IPS-NIHi7 (cell line): ENCODE measurements around the gene MARS1.

Source experiments
- DNase-seq: peaks from one replicate; pipeline ENCODE4 v3.0.0; 2012; ENCODE audit warnings: mixed read lengths; ENCODE audit errors: extremely low spot score

MARS1 gene

DNA sequence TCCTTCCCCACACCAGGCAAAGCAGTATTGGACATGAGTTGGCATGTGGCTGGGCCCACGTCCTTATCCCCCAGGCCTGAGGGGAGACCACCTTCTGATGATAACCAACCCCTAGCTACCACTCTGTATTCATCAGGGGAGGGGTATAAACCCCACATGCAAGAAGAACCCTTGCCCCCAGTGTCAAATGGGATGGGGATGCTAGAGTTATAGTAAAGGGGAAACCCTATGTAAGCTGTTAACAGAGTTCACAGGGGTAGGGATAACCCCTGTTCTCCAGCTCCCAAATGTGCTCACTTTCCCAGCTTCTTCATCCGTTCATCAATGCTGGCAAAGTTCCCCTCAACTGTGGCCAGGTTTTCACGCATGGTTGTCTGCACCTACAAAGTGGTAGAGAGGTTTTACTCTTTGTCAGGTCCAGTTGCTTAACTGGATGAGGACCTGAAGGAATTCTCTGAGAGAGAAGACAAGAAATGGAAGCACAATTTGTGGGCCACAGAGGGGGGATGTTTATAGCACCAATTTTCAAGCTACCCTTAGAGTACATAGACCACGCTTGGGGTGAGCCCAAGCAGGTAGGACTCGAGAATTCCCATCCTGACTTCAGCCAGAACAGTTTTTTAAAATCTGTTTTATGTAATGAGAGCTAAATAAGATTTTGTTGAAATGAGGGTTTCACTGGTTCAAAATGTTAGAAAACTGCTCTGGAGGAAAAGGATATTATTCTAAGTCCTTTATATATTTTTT, 42.7 kb downstream of the MARS1 start:
- no peak for DNase-seq

DNA sequence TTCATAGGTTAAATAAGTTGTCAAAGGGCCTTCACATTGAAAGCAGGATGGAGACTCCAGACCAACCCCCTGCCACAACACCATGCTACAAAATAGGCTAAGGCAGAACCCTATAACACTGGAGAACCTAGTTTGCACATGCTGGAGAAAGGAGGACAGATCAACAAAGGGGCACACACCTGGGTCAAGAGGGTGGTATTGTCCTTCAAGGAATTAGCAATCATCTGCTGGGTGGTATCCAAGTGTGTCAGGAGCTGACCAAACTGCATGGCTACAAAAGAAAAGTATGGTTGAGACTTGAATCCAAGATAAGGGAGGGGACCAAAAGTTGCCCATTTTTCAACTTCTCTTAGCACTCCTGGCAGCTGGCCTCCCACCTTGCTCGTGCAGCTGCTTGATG, 44.0 kb downstream of the MARS1 start:
- no peak for DNase-seq

DNA sequence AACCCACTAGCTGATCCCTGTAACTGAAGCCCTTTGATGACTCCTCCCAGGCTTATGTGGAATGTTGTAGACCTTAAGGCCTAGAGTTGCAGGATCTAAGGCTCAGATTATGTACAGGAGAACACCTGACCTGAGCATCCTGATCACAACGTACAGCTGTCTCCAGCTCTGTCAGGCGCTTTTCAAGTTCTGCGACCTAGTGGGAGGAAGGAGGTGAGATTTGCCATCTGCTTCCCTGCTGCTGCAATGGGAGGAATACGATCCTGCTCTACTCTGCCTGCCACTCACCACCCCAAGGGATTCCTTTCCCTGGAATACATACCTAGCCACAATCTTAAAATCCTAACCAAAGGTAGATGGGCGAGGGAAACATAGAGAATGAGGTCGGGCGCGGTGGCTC, 45.2 kb downstream of the MARS1 start:
- DNase-seq, result no peak

DNA sequence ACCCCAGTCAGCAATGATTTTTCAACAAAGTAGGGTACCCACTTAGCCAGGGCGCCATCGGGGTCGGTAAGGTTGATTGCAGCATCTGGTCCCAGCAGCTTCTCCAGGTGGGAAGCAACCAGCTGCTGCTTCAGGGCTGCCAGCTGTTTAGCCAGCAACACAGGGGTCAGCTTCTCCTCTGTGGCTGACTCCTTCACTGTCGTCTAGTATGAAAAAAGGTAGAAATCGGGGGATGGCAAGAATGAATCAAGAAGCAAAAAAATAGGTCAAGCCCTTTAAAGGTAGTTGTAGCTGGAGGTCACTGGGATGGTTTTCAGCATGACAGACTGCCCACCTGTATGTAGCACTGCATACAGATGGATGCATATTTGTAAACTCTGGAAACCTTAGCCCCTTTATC, 46.4 kb downstream of the MARS1 start:
- DNase-seq, result no peak

DNA sequence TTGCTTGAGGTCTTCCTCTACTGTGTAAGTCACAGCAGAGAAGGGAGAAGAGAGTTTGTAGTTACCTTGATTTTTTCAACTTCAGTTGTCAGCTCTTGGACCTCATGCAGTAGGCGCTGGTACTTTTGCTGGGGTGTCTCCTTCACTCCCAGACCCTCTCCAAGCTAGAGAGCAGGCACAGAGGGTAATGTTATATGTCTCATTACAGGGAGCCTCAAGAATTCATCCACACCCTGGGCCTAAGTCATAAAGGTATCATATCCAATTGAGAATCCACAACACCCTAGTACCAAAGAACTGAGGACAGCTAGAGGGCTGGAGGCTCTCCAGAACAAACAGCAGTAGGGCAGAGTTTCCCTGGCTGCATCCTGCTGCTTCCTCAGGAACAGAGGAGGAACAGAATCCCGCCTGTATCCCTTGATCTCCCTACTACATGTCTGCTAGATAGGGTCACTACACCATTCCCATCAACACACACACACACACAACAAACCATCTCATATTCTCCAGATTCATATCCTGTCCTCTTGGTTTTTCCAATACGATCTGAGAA, 47.2 kb downstream of the MARS1 start:
- DNase-seq, result no peak

DNA sequence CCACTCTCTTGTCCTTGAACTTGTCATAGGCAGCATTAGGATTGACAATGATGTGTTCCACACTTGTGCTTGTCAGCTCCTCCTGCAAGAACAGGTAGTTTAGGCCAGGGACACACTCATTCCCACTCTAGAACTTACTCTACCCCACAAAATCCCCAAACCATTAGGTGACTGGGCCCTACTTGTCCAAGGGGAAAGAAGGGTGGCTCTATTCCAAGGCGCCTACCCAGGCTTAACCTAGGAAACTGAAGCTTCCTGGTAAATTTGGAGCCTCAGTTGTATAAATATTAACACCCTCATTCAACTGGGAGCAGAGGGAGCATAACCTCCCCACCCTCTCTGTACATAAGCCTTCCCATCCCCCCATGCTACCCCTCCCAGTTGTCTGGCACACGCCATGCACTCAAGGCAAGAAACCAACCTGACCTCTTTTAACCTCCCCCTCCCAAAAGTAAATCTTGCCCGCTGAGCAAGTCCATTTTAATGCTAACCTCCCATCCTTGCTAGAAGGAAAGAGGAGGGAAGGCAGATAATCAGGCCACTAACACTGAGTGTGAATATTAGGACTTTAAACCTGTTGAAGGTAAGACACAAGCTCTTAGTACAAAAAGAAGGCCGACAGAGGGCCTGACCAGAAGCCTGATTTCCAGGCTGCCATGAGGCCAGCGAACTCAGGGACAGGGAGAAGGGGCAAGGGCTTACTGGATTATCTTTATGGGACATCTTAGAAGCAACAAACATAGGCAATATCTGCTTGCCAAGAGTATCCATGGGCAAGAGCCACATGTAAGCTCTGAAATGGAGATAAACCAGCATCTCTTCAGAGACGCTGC, 48.1 kb downstream of the MARS1 start:
- DNase-seq, result no peak

DNA sequence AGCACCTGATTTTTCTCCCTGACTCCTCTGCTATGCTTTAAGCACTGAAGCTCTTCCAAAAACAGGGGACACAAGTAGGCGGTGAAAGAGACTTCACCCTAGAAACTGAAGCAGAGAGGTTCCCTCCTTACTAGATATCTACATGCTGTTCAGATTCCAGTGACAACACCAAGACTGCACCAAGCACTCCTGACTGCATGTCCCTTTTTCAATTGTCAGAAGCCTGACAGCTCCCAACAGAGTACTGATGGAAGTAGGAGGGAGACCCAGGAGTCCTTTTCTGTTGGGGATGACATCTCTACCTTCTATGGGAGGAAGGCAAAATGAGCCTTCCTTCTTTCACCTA, 48.7 kb downstream of the MARS1 start:
- no peak for DNase-seq

DNA sequence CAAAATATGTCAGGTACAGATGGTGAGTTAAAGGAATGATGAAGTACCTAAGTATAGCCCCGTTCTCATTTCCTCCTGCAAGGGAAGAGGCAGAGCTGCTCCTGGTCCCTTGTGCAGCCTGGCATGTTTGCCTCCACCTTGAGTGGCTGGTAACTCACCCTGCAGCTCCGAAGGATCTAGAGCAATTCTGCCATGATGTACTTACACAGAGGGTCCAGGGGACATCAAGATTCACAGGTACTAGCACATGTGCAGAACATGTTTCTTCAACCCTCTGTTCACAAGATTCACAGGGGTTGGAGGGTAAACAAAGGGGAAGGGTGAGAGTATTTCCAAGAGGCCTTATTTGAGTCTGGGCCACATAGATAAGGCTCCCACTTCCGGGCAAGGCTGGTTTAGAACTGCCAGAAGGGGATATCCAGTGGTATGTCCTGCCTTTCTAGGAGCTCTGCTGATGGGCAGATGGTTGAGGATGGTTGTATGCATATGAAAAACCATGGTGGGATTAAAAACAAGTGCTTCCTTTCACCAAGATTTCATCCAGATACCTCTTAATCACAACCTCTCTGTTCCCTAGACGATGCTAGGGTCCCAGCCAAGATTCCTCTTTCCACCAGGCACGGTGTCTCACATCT, 51.4 kb downstream of the MARS1 start:
- no peak for DNase-seq

DNA sequence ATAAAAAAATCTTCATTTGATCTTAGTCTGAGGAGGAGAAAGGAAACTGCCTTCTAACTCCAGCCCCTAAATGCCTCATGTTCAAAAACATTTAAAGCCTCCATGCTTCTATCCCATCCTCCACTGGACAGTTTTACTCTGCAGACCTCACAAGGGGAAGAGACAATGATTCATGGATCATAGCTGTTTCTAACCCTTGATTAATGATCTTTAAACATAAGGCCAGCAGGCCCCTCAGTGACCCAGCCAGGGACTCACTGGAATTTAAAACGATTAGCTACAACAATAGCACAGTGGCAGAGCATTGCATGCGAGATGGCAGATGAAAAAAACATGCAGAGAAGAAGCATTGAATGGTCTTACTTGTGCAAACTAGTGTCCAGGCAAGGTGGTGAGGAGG, 53.1 kb downstream of the MARS1 start:
- no peak for DNase-seq

DNA sequence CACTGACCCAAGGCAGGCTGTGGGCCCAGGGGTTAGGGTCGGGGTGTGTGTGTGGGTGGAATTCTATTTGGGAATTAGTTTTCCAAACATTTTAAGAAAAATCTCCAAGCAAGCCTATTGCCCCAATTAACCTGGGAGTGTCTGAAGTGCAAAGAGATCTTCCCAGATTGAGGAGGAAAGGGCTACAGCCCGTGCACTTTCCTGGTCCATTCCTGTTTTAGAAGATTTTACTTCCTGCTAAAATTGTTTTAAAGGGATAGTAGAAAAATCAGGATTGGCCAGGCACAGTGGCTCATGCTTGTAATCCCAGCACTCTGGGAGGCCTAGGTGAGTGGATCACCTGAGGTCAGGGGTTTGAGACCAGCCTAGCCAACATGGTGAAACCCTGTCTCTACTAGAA, 53.8 kb downstream of the MARS1 start:
- DNase-seq, result no peak

DNA sequence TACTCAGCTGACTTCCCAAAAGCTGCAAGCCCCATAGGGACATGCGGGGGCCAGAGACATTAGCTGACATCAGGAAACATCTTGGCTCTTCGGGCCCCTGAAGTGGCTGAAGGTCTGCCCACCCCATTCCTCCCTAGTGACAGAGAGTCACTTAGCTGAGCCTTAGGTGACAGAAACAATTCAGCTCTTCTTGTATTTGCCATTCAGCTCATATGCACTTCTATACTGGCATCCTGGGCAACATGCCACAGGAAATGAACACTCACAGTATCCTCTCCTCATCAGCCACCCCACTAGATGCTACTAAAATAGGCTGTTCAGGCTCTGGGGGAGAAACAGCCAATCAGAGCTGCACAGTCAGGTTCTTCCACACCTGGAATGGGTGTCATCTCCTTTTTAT, 55.7 kb downstream of the MARS1 start:
- no peak for DNase-seq

DNA sequence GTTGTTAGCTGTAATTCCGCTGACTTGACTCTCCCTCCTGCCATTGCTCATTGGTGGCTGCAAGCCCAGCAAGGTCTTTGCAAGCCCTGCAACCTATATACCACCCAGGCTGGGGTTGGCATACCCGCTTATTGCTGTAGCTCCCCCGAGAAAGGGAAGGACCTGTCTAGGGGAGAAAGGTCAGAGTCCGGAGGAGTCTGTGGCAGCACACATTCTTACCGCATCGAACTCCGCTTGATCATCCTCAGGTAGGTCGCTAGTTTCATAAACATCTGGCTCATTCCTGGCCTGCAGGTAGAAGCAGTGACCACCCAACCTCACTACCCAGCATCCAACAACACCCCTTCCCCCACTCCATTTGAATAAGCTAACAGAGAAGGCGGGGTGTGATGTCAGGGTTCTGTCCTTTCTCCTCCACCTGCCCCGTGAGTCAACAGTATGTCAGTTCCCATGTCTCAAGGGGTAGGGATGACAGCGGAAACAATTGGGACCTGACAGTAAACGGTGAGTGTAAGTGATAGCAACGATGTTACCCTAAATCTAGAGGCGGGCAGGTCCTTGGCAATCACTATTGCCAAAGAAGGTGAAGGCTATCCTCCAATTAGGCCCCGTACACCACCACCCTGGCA, 58.1 kb downstream of the MARS1 start:
- no peak for DNase-seq

DNA sequence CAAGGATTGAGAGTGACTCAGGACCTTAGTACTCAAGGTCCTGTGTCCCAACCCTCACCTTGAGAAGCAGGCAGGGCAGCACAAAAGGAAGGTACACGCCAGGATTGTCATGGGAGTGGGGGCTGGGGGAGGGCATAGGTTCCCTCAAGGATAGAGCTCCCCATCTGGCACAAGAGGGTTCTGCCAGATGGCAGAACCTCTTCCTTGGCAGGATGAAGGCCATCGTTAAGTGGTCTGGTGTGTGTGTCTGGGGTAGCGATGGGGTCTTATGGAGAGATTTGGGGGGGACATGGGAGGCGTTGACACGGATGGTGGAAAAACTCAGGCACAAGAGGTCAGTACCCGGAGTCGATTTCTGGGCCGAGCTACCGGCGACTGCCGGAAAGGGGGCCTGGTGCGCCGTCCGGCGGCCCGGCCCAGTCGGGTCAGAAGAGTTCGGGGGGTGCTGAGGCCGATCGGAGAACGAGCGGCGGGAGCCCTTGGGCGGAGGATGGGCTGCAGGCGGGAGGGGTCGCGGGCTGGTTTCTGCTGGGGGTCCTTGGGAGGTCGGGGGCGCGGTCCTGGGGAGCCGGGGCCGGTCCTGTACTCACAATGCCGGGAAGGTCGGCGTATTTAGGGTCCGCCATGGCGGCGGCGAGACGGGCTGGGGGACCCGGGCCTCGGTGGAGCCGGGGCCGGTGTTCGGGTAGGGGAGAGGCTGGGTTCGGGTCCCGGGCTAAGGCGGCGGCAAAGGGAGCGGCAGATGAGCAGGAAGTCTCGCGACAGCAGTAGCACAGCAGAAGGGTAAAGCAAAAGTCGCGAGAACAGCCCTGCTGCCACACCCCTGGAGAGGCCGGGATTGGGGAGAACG, 58.8 kb downstream of the MARS1 start, which contains the start of gene DCTN2:
DCTN2 (minus strand) TSS at position 755 of the 850 bp plus-strand sequence; CDS start at position 626, 129 bp downstream.
- peak; percentile 98 for DNase-seq

DNA sequence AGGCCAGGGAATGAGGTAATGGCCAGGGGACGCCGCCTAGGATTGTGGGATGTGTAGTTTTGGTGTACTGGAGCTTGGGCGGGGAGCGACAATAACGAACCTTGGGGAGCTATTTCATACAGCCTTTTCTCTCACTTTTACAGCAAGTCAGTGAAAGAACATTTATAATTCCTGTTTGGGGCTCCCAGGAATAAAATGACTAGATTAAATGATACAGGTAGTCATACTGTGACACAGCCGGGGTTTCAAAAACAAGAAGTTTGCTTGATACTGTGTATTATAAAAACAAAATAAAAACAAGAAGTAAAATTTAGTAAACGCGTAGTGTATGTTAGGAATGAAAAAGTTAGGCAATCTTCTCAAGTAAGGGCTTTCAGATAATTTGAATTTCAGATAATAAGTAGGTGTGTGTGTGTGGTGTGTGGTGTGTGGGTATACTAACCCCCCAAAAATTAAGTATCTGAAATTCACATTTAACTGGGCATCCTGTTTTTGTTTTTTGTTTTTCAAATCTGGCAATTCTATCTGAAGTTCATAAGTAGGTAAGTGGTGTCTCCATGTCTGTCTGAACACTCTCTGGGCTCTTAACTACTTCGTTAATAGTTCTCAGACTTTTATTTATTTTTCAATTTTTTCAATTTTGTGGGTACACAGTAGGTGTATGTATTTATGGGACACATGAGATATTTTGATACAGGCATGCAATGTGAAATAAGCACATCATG, 59.6 kb downstream of the MARS1 start:
- no peak for DNase-seq

DNA sequence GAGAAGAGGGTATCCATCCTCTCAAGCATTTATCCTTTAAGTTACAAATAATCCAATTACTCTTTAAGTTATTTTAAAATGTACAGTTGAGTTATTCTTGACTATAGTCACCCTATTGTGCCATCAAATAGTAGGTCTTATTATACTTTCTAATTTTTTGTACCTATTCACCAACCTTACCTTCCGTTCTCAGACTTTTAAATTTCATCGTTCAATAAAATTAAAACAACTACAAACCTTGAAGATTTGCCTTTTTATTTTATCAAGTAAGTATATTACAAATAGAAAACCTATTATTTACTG, 60.1 kb downstream of the MARS1 start:
- no peak for DNase-seq

DNA sequence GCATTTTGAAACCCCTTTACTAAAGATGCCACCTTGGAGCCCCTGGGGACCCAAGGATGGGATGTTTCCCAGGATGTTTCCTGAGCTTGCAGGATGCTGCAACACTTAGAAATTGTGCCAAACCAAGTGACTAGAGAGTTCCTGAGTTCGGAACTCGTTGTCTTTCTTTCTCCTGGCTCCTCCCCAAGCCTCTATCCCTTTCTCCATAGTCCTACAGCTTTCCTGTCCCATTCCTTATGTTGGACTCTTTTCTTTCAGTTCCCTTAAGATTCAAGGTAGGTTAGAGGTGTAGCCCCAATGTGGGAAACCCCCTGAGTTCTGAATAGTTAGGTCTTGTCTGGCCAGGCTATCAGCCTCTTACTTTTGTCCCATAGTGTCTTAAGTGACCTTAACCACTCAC, 60.6 kb downstream of the MARS1 start:
- no peak for DNase-seq

DNA sequence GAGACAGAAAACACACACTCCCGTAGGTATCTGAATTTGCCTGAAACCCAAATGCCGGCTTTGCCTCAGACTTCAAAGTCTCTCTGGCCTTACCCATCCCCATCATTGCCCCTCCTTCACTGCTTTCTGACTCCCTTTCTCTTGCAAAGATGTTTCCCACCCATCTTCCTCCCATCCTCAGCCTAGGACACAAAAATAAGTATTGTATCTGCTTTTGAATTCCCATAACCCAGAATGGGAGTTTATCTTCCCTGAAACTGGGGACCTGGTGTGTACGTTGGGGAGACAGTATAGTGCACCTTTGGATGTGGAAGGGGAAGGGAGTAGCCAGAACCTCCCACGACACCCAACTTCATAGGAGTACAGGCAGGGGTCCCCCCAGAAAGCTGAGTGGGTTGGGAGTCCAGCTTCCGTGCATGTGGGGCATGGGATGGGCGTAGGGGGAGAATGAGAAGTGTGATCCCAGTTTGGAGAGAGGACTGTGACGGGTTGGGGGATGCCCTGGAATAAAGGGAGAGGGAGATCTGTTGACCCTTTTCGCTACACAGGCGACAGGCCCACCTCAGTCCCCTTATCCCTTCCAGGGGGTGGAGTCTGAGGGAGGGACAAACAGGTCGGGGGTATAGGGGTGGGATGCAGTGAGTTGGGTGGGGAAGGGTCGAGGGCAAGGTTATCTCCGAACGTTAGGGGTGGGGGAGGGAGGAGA, 61.5 kb downstream of the MARS1 start:
- DNase-seq, result no peak

DNA sequence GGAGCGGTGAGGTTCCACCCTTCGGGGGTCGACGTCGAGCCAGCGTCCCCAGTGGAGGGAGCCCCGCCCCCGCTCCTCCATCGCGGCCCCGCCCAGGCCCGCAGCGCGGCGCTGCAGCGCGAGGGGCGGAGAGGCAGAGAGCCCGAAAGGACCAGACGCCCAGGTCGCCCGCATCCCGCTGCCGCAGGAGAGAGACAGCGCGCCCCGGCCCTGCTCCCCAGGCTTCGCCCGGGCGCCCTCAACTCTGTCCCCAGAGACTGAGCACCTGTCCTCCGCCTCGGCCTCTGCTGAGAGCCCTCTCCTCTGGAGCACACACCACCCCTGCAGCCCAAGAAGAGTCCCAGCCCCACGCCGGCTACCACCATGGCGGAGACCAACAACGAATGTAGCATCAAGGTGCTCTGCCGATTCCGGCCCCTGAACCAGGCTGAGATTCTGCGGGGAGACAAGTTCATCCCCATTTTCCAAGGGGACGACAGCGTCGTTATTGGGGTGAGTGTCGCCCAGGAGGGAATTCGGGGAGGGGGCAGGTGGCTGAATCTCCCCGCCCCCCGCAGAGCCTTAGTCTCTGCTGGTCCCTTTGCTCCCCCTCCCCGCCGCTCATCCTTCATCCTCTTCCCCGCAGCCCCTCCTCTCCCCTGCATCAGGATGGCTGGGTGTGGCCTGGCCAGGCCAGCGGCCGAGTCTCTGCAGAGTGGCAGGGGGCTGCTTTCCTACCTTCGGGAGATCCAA, 62.2 kb downstream of the MARS1 start, which contains the start of gene KIF5A:
KIF5A (plus strand) TSS at position 136 of the 732 bp plus-strand sequence; CDS start at position 364, 228 bp downstream.
- peak; percentile 90 for DNase-seq
